HCT116 (cell line): ENCODE data around the gene RNU6-9.

Experiments
- CEBPB ChIP-seq: IDR thresholded peaks from 2 replicates; pipeline ENCODE4 v1.6.1; 2012; ENCODE audit warnings: low read depth
- FOSL1 ChIP-seq: IDR thresholded peaks from 2 replicates; pipeline ENCODE4 v1.6.1; 2012; ENCODE audit warnings: low read depth
- JUND ChIP-seq: IDR thresholded peaks from 2 replicates; pipeline ENCODE4 v1.6.1; 2012
- POLR2A ChIP-seq: IDR thresholded peaks from 2 replicates; pipeline ENCODE4 v1.7.0; 2011; ENCODE audit warnings: borderline replicate concordance; ENCODE audit not compliant: insufficient read depth, insufficient read length; ENCODE audit errors: extremely low read depth
- POLR2AphosphoS5 ChIP-seq: IDR thresholded peaks from 2 replicates; pipeline ENCODE4 v1.6.1; 2011; ENCODE audit warnings: mild to moderate bottlenecking, low read depth, low read length, moderate library complexity
- RAD21 ChIP-seq: IDR thresholded peaks from 2 replicates; pipeline ENCODE4 v1.6.1; 2012; ENCODE audit warnings: low read depth, mild to moderate bottlenecking
- YY1 ChIP-seq: IDR thresholded peaks from 2 replicates; pipeline ENCODE4 v1.6.1; 2011; ENCODE audit warnings: low read length, low read depth, moderate library complexity, mild to moderate bottlenecking; ENCODE audit not compliant: insufficient replicate concordance; ENCODE audit errors: extremely low read depth
- ZFX ChIP-seq: fragments of 450-650 bp; IDR thresholded peaks from 2 replicates; pipeline ENCODE4 v1.6.1; 2017
- ZNF274 ChIP-seq: fragments of 200-500 bp; sonication (Bioruptor generic); IDR thresholded peaks from 2 replicates; pipeline ENCODE4 v1.6.1; 2014; ENCODE audit warnings: mild to moderate bottlenecking, low read depth, low read length, inconsistent platforms
- TF ChIP-seq, protein P1 (sequence below), 3 experiments: fragments of 200-600 bp in 1 of 3; sonication (generic) in 1 of 3; IDR thresholded peaks in 2 of 3; conservative IDR thresholded peaks in 1 of 3; 2 replicates each; pipeline ENCODE4 v1.5.1; 2012 to 2017; ENCODE audit warnings: low read depth in 2 of 3, low read length in 2 of 3, antibody characterized with exemption in 1 of 3, borderline replicate concordance in 1 of 3, control low read depth in 1 of 3, mild to moderate bottlenecking in 1 of 3, mixed read lengths in 1 of 3, mixed run types in 1 of 3, moderate library complexity in 1 of 3; ENCODE audit not compliant: insufficient read depth in 1 of 3
- TF ChIP-seq, protein P2 (sequence below): IDR thresholded peaks from 2 replicates; pipeline ENCODE4 v1.6.1; 2012; ENCODE audit warnings: low read depth
- TF ChIP-seq, protein P3 (sequence below): IDR thresholded peaks from 2 replicates; pipeline ENCODE4 v1.6.1; 2012

DNA sequence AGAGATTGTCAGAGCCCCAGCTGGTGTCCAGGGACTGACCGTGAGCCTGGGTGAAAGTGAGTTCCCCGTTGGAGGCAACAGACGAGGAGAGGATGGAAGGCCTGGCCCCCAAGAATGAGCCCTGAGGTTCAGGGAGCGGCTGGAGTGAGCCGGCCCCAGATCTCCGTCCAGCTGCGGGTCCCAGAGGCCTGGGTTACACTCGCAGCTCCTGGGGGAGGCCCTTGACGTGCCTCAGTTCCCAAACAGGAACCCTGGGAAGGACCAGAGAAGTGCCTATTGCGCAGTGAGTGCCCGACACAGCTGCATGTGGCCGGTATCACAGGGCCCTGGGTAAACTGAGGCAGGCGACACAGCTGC is 42.3 kb upstream of the RNU6-9 start:
- TF ChIP-seq, protein P1, sequence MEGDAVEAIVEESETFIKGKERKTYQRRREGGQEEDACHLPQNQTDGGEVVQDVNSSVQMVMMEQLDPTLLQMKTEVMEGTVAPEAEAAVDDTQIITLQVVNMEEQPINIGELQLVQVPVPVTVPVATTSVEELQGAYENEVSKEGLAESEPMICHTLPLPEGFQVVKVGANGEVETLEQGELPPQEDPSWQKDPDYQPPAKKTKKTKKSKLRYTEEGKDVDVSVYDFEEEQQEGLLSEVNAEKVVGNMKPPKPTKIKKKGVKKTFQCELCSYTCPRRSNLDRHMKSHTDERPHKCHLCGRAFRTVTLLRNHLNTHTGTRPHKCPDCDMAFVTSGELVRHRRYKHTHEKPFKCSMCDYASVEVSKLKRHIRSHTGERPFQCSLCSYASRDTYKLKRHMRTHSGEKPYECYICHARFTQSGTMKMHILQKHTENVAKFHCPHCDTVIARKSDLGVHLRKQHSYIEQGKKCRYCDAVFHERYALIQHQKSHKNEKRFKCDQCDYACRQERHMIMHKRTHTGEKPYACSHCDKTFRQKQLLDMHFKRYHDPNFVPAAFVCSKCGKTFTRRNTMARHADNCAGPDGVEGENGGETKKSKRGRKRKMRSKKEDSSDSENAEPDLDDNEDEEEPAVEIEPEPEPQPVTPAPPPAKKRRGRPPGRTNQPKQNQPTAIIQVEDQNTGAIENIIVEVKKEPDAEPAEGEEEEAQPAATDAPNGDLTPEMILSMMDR (IDR thresholded peaks at IDR 0.05 in 2 of 3, conservative IDR thresholded peaks at IDR 0.05 in 1 of 3; ENCODE audit: borderline replicate concordance in 1 of 3, insufficient read depth in 1 of 3, low read depth in 2 of 3, low read length in 2 of 3), result no peak
- TF ChIP-seq CEBPB (no peak), ZFX (0 out of 2 replicates have a peak, but pooled peaks have one; percentile 10), ZNF274 (no peak), POLR2A (no peak), FOSL1 (no peak), YY1 (no peak), POLR2AphosphoS5 (no peak), JUND (no peak), RAD21 (no peak)
- TF ChIP-seq, protein P2, sequence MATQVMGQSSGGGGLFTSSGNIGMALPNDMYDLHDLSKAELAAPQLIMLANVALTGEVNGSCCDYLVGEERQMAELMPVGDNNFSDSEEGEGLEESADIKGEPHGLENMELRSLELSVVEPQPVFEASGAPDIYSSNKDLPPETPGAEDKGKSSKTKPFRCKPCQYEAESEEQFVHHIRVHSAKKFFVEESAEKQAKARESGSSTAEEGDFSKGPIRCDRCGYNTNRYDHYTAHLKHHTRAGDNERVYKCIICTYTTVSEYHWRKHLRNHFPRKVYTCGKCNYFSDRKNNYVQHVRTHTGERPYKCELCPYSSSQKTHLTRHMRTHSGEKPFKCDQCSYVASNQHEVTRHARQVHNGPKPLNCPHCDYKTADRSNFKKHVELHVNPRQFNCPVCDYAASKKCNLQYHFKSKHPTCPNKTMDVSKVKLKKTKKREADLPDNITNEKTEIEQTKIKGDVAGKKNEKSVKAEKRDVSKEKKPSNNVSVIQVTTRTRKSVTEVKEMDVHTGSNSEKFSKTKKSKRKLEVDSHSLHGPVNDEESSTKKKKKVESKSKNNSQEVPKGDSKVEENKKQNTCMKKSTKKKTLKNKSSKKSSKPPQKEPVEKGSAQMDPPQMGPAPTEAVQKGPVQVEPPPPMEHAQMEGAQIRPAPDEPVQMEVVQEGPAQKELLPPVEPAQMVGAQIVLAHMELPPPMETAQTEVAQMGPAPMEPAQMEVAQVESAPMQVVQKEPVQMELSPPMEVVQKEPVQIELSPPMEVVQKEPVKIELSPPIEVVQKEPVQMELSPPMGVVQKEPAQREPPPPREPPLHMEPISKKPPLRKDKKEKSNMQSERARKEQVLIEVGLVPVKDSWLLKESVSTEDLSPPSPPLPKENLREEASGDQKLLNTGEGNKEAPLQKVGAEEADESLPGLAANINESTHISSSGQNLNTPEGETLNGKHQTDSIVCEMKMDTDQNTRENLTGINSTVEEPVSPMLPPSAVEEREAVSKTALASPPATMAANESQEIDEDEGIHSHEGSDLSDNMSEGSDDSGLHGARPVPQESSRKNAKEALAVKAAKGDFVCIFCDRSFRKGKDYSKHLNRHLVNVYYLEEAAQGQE, result no peak
- TF ChIP-seq, protein P3, sequence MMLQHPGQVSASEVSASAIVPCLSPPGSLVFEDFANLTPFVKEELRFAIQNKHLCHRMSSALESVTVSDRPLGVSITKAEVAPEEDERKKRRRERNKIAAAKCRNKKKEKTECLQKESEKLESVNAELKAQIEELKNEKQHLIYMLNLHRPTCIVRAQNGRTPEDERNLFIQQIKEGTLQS, result no peak
